ENCODE results near the gene MTRF1L.
"Not testable (repeated sequence)": the region's sequence is repeated elsewhere in the genome, so short reads cannot be mapped to it uniquely, and the experiment has no call there.

Gene MTRF1L

DNA sequence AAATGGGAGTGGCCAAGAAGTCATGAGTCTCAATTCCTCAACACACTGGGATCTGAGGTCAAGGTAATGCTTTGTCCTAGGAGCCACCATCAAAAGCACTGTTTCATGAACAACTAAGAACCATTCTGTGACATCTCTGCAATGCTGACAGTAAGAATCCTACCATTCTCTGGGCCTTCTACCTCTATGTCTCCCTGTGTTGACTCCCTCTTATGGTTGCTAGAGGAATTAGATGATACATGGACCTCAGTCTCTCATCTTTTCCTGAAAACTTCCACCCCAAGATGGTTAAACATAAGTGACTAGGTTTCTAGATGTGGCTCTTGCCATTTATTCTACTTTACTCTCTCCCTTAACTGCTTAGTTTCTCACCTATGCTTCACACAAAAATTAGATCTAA is 9.1 kb downstream of the MTRF1L start:
- peaks cover 13% of the 10 kb centered on the region for H3K36me3 Mint-ChIP-seq
- no peak for ATAC-seq (ENCODE audit: low read depth)
- H3K27ac Mint-ChIP-seq, result peak overlapping the region; percentile 53

DNA sequence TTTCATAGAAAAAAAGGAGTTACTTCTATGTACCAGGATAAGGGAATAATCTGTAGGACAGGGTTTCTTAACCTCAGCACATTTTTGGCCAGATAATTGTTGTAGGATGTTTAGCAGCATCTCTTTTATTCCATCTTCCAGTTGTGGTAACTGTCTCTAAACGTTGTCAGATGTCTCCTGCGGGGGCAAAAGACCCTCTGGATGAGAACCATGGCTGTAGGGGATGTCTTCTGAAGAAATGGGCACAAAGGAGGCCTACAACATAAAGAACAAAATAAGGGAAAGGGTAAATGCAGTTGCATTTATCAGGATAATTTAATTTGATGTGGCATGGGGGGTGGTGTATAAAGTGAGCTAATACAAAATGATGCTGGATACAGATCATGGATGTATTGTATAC is 15.5 kb downstream of the MTRF1L start:
- Mint-ChIP-seq H3K36me3 (peaks cover 5% of the 10 kb centered on the region), H3K9me3 (no peaks in the 10 kb centered on the region), H3K27me3 (no peaks in the 10 kb centered on the region), H3K27ac (peak overlapping the region; percentile 50), H3K4me1 (peaks cover 10% of the 10 kb centered on the region), H3K4me3 (no peak overlapping the region)
- DNase-seq (ENCODE audit: low spot score in 2 of 2) (no peak), ATAC-seq (ENCODE audit: low read depth) (no peak)

More for the DNA sequence above, 9.1 kb downstream of the MTRF1L start:
- no peaks in the 10 kb centered on the region for H3K9me3 Mint-ChIP-seq
- H3K4me1 Mint-ChIP-seq, result peaks cover 6% of the 10 kb centered on the region
- no peak overlapping the region for H3K4me3 Mint-ChIP-seq
- no peak for DNase-seq (ENCODE audit: low spot score in 2 of 2)
- no peaks in the 10 kb centered on the region for H3K27me3 Mint-ChIP-seq

DNA sequence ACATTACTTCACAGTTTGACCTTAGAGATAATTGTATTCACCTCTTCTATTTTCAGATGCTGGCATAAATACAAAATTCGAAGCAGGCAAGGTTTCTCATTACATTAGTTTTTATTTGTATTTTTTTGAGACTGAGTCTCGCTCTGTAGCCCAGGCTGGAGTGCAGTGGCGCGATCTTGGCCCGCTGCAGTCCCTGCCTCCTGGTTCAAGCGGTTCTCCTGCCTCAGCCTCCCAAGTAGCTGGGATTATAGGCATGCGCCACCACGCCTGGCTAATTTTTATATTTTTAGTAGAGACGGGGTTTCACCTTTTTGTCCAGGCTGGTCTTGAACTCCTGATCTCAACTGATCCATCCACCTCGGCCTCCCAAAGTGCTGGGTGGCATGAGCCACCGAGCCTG is 17.2 kb downstream of the MTRF1L start:
- H3K4me3 Mint-ChIP-seq; H3K9me3 Mint-ChIP-seq; H3K27me3 Mint-ChIP-seq; H3K36me3 Mint-ChIP-seq; ATAC-seq (ENCODE audit: low read depth); DNase-seq (ENCODE audit: low spot score in 2 of 2): not testable (repeated sequence)
- Mint-ChIP-seq H3K4me1 (peaks cover 17% of the 10 kb centered on the region), H3K27ac (peak overlapping the region; percentile 24)

DNA sequence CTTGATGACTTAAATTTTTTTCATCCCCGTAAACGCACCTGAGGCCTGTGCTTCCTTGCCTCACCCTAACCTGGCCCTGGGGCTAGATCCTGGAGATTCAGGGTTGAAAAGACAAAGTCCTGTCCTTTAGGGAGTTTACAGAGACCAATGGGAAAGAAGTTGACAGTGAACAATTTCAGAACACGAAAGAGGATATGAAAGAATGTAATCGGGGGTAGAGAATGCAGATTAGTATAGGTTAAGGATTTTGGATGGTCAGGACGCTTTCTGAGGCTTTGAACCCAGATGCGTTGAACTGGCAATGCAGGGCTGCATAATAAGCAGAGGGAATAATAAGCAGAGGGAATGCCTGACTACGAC is 18.0 kb downstream of the MTRF1L start:
- no peaks in the 10 kb centered on the region for H3K27me3 Mint-ChIP-seq
- ATAC-seq (ENCODE audit: low read depth), result no peak
- DNase-seq (ENCODE audit: low spot score in 2 of 2), result no peak
- H3K4me1 Mint-ChIP-seq, result peaks cover 19% of the 10 kb centered on the region
- H3K4me3 Mint-ChIP-seq, result peak overlapping the region; percentile 91
- H3K27ac Mint-ChIP-seq, result peak overlapping the region; percentile 91
- no peaks in the 10 kb centered on the region for H3K9me3 Mint-ChIP-seq
- H3K36me3 Mint-ChIP-seq, result peaks cover 7% of the 10 kb centered on the region

DNA sequence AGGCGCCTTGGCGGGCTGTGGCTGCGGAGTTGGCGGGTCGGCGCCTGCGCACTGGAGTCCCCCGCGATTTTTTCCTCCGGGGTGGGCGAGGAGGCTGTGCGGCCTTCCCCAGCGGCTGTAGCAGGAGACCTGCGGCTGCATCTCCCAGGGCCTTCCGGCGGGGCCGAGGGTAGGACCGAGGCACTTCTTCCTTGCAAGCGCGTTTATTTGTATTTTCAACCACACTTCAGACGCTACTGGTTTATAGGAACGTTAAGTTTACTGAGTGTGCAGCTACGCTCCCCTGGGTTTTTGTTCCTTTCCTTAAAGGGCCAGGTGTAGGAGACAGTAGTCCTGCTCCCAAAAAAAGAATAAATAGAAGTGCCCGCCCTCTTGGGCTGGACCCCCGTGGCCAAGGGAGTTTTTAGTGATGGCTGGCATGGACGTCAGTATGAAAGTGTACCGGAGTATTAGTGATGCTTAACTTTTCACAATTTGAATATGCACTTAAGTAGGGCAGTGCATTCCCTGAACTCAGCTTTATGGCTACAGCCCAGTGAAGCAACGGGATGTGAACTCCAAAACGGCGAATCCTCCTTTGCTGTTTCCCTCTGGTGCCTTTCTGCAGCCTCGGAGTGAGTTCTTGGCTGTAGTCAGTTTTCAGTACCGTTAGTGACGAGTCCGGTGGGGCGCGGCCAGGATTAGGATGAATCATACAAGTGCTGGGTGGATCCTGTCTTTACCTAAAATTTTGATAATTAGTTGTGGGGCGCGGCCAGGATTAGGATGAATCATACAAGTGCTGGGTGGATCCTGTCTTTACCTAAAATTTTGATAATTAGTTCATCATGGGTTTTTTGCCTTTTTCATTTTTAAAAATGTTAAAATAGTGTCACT is 18.6 kb downstream of the MTRF1L start:
- no peaks in the 10 kb centered on the region for H3K9me3 Mint-ChIP-seq
- H3K36me3 Mint-ChIP-seq, result peaks cover 7% of the 10 kb centered on the region
- peak overlapping the region; percentile 91 for H3K4me3 Mint-ChIP-seq
- ATAC-seq (ENCODE audit: low read depth), result no peak
- DNase-seq (ENCODE audit: low spot score in 2 of 2), result peak in 1 of 2 donors; percentile 20
- peaks cover 19% of the 10 kb centered on the region for H3K4me1 Mint-ChIP-seq
- no peaks in the 10 kb centered on the region for H3K27me3 Mint-ChIP-seq
- H3K27ac Mint-ChIP-seq, result peak overlapping the region; percentile 91

DNA sequence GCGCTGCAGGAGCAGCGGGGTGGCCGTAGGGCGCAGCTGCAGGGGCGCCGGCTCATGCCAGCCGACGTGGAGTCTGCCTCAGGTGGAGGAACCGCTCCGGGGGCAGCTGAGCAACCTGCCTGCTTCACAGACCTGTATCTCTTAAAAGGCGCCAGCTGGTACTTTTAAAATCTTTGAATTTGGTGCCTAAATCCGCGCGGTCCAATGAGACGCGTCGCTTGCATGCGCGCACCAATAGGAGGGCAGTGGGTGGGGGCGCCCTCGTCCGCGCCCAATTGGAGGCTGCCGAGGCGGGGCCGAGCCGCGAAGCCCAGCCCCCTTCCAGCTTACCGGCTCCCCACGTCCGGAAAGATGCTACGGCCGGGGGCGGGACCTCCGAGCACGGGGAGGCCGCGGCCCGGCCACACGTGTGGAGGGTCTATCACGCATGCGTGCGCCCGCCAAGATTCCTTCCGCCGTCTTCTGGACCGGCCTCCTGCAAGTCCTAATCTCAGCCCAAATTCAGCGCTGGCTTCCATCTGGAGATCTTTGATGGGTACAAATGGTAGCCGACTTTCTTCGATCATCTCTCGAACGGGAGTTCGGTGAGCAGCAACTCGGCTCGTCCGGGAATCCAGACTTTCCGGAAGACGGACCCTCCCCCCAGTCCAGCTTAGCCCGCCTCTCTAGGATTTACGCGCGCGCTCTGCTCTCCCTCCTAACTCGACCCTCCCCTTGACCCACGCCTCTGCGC is 19.4 kb downstream of the MTRF1L start, which contains the start of gene FBXO5:
Gene FBXO5 (minus strand): TSS at position 138 of the 733 bp plus-strand sequence. CDS start 82 bp downstream, at position 56.
- peaks cover 10% of the 10 kb centered on the region for H3K36me3 Mint-ChIP-seq
- DNase-seq (ENCODE audit: low spot score in 2 of 2) (peak; percentile 94 to 97), ATAC-seq (ENCODE audit: low read depth) (peak; percentile 88)
- peak within 1 kb of the TSS; percentile 91 for H3K27ac Mint-ChIP-seq
- no peaks in the 10 kb centered on the region for H3K27me3 Mint-ChIP-seq
- peaks cover 19% of the 10 kb centered on the region for H3K4me1 Mint-ChIP-seq
- peak within 1 kb of the TSS; percentile 91 for H3K4me3 Mint-ChIP-seq
- no peaks in the 10 kb centered on the region for H3K9me3 Mint-ChIP-seq

DNA sequence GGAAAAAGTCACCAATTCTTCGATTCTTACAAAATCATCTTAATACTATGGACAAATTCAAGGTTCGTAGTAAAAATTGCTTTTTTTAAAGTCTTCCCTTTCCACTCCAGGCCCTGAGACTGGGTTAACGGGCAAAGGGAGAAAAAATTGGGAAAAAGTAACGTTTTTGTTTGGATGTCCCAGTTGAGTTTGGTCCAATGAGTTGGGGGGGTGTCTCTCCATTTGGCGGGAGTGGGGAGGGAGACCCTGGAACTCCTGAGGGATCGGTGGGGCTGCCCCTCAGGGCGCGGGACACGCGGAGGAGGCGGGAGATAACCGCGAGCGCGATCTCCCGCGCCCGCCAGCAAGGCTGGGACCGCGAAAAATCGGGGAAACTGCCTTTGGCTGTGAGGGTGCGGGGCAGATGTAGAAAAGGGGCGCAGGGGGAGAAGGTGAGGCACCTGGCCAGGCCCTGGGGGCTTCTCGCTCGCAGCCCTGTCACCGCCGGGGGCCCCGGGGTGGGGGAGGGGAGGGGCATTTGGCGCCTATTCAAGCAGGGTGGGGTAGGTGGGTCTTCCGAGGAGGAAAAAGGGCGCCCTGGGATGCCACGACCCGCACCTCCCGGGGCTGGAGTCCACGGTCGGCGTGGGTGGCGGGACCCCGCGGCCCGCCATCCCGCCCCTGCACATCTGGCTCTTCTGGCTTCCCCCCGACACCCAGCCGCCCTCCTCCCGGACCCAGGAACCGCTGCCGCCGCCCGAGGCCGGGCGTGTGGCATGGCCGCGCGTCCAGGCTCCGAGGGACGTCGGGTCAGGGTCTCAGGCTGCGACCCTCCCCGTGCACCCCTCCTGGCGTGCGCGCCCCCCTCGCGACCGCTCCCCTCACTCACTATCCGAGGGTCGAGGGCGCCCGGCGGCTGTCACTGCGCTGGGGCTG is 20.3 kb downstream of the MTRF1L start:
- Mint-ChIP-seq H3K27ac (no peak overlapping the region), H3K4me3 (peak overlapping the region; percentile 91), H3K4me1 (peaks cover 19% of the 10 kb centered on the region), H3K36me3 (peaks cover 10% of the 10 kb centered on the region), H3K9me3 (no peaks in the 10 kb centered on the region), H3K27me3 (no peaks in the 10 kb centered on the region)
- no peak for DNase-seq (ENCODE audit: low spot score in 2 of 2)
- ATAC-seq (ENCODE audit: low read depth), result no peak

DNA sequence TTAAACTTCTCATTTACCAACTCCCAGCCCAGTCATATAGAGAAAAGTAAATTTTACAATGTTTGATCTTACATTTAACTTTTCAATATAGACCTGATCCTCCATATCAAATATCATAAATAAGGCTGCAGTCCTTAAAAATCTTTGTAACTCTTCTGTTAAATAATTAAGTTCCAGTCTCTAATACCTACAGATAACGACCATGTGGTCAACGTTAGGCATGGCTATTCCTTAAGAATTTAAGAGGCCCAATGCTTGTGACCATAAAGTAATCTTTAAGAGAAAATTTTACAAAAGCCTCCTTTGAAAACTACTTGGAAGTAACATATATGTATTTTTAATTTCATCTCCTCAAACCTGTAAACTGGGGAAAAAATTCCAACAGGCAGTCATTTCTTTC is 21.3 kb downstream of the MTRF1L start:
- Mint-ChIP-seq H3K4me3 (no peak overlapping the region), H3K4me1 (peaks cover 21% of the 10 kb centered on the region), H3K27ac (no peak overlapping the region), H3K27me3 (no peaks in the 10 kb centered on the region), H3K9me3 (no peaks in the 10 kb centered on the region), H3K36me3 (peaks cover 10% of the 10 kb centered on the region)
- DNase-seq (ENCODE audit: low spot score in 2 of 2) (no peak), ATAC-seq (ENCODE audit: low read depth) (no peak)

DNA sequence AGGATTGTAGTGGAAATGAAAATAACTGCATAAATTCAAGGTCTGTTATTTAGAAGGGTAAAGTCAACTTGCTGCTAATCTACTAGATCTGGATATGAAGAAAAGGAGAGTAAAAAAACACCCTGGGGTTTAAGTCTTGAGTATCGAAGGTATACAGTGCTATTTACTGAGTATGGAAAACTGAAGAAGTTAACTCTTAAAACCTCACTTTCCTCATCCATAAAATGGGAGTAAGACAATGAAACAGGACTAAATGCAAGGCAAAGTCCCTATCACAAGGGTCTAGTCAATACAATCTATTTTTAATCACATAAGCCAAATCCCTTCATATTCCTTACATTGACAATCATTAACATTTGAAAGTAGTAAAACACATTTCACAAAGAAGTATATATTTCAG is 21.9 kb downstream of the MTRF1L start:
- Mint-ChIP-seq H3K4me3 (no peak overlapping the region), H3K27ac (no peak overlapping the region), H3K36me3 (peaks cover 12% of the 10 kb centered on the region), H3K27me3 (no peaks in the 10 kb centered on the region), H3K4me1 (peaks cover 21% of the 10 kb centered on the region), H3K9me3 (no peaks in the 10 kb centered on the region)
- no peak for DNase-seq (ENCODE audit: low spot score in 2 of 2)
- no peak for ATAC-seq (ENCODE audit: low read depth)

DNA sequence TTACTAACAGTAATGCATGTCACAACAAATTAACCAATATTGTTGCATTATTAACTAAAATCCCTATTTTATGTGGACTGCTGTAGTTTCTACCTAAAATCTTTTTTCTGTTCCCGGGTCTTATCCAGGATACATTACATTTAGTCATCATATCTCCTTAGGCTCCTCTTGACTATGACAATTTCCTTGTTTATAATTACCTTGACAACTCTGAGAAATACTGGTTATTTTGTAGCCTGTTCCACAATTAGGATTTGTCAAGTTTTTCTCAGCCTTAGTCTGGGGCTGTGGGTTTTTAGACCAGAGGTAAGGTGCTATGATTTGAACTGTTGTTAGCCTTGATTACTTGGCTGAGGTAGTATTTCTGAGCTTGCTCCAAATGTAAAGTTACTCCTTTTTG is 23.4 kb downstream of the MTRF1L start:
- peaks cover 19% of the 10 kb centered on the region for H3K36me3 Mint-ChIP-seq
- H3K4me3 Mint-ChIP-seq, result no peak overlapping the region
- DNase-seq (ENCODE audit: low spot score in 2 of 2) (no peak), ATAC-seq (ENCODE audit: low read depth) (no peak)
- H3K9me3 Mint-ChIP-seq, result no peaks in the 10 kb centered on the region
- H3K4me1 Mint-ChIP-seq, result peaks cover 20% of the 10 kb centered on the region
- H3K27me3 Mint-ChIP-seq, result no peaks in the 10 kb centered on the region
- no peak overlapping the region for H3K27ac Mint-ChIP-seq

DNA sequence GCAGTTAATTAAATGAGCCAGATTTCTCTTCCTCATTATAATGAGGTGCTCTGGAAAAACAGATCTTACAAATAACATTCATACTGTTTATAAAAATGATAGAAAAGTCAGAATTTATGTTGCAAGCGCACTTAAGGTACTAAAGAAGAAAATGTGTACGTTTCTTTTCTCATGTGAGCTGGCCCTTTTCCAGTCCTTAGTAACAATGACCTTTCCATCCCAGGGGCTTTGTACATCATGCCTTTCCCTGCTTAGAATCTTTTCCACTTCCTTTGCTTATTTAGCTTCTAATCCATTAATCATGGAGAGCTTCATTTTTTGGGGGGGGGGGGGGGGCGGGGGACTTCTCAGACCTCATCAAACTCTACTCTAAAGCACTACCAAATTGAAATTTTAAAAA is 24.5 kb downstream of the MTRF1L start:
- no peaks in the 10 kb centered on the region for H3K9me3 Mint-ChIP-seq
- ATAC-seq (ENCODE audit: low read depth) (no peak), DNase-seq (ENCODE audit: low spot score in 2 of 2) (no peak)
- H3K27ac Mint-ChIP-seq, result no peak overlapping the region
- peaks cover 20% of the 10 kb centered on the region for H3K4me1 Mint-ChIP-seq
- peaks cover 22% of the 10 kb centered on the region for H3K36me3 Mint-ChIP-seq
- H3K4me3 Mint-ChIP-seq, result no peak overlapping the region
- H3K27me3 Mint-ChIP-seq, result no peaks in the 10 kb centered on the region

DNA sequence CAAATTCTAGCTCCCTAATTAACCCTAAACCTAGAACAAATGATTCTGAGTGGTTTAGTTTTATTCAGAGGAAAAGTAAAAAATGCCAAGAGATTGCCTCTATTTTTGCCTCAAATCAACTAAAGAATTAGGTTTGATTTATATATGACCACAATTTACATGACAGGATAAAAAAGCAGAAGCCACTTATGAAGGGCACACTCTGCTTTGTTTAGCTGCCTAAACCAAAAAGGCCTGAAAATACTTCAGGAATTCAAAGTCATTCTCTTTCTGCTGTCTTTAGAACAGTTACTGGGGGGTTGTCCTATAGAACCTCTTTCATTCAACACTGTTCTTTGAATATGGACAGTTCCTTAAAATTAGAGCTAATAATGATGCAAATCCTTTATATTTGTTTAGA is 25.0 kb downstream of the MTRF1L start:
- no peaks in the 10 kb centered on the region for H3K9me3 Mint-ChIP-seq
- no peak for ATAC-seq (ENCODE audit: low read depth)
- H3K27ac Mint-ChIP-seq, result no peak overlapping the region
- H3K27me3 Mint-ChIP-seq, result no peaks in the 10 kb centered on the region
- H3K4me1 Mint-ChIP-seq, result peaks cover 20% of the 10 kb centered on the region
- no peak for DNase-seq (ENCODE audit: low spot score in 2 of 2)
- H3K4me3 Mint-ChIP-seq, result no peak overlapping the region
- H3K36me3 Mint-ChIP-seq, result peaks cover 22% of the 10 kb centered on the region

DNA sequence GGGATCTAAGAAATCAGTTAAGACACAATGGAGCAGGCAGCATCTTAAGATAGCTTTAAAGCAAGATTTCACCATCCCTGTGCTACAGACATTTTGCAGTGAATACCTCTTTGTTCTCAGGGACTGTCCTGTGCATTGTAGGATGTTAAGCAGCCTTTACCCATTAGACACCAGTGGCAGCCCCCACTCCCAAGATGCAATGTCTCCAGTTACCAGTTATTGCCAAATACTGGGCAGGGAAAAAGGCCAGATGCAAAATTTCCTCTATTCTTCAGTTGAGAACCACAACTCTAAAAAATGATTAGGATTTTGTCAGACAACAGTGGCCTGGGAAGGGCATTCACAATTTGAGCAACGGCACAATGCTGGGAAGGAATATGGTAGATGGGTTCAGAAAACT is 25.8 kb downstream of the MTRF1L start:
- H3K4me3 Mint-ChIP-seq, result no peak overlapping the region
- H3K9me3 Mint-ChIP-seq, result no peaks in the 10 kb centered on the region
- ATAC-seq (ENCODE audit: low read depth), result no peak
- peaks cover 20% of the 10 kb centered on the region for H3K4me1 Mint-ChIP-seq
- no peaks in the 10 kb centered on the region for H3K27me3 Mint-ChIP-seq
- H3K27ac Mint-ChIP-seq, result no peak overlapping the region
- H3K36me3 Mint-ChIP-seq, result peaks cover 22% of the 10 kb centered on the region
- DNase-seq (ENCODE audit: low spot score in 2 of 2), result no peak

All from memory B cell (primary cell).